Liver (tissue), 3 donors: ENCODE data around the gene THRB.

ENCODE experiments used
- GABPA ChIP-seq, 2 donors: IDR thresholded peaks in 1 of 2; conservative IDR thresholded peaks in 1 of 2; 2 replicates each; pipeline ENCODE4 v1.6.1; 2016; ENCODE audit warnings: antibody characterized with exemption in 2 of 2, mild to moderate bottlenecking in 1 of 2, moderate library complexity in 1 of 2
- RAD21 ChIP-seq, 2 donors: IDR thresholded peaks; 2 replicates each; pipeline ENCODE4 v1.6.1; 2016; ENCODE audit warnings: antibody characterized with exemption in 2 of 2, mild to moderate bottlenecking in 2 of 2
- RXRA ChIP-seq, 2 donors: IDR thresholded peaks; 2 replicates each; pipeline ENCODE4 v1.6.1; 2017 to 2018; ENCODE audit warnings: antibody characterized with exemption in 2 of 2, mild to moderate bottlenecking in 1 of 2
- SP1 ChIP-seq: IDR thresholded peaks from 2 replicates; pipeline ENCODE4 v1.6.1; 2018; ENCODE audit warnings: antibody characterized with exemption, mild to moderate bottlenecking
- YY1 ChIP-seq: IDR thresholded peaks from 2 replicates; pipeline ENCODE4 v1.6.1; 2016; ENCODE audit warnings: antibody characterized with exemption, mild to moderate bottlenecking
- TF ChIP-seq, protein P1 (sequence below): fragments of 150-350 bp; IDR thresholded peaks from 2 replicates; pipeline ENCODE4 v1.5.1; 2017; ENCODE audit warnings: improper control_type of control experiment, low read depth, low read length; ENCODE audit not compliant: missing input control
- TF ChIP-seq, protein P2 (sequence below): IDR thresholded peaks from 2 replicates; pipeline ENCODE4 v1.6.1; 2016; ENCODE audit warnings: antibody characterized with exemption
- donor health status: healthy.
- donor health status: healthy.

DNA sequence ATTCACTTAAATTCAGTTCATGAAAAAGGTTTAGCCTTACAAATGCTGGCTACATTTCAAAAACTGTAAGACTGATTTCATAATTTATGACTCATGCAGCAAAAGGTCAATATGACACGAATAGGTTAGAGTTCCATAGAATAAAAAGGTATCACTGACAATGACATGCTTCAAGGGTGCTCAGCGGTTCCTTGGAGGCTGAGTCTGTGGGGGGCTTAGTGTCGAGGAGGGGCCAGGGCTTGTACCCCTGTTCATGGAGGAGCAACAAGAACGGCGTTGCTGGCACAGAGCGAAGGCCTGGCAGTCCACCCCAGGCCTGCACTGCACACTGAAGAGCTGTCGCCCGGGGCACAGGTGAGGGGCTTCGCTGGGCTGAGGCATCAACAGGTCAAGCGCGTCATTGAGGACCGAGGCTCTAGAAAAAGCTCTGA lies 375.3 kb downstream of the THRB start:
- TF ChIP-seq YY1: no peak
- TF ChIP-seq GABPA (IDR thresholded peaks at IDR 0.05 in 1 of 2, conservative IDR thresholded peaks at IDR 0.05 in 1 of 2): no peak
- TF ChIP-seq, protein P1, sequence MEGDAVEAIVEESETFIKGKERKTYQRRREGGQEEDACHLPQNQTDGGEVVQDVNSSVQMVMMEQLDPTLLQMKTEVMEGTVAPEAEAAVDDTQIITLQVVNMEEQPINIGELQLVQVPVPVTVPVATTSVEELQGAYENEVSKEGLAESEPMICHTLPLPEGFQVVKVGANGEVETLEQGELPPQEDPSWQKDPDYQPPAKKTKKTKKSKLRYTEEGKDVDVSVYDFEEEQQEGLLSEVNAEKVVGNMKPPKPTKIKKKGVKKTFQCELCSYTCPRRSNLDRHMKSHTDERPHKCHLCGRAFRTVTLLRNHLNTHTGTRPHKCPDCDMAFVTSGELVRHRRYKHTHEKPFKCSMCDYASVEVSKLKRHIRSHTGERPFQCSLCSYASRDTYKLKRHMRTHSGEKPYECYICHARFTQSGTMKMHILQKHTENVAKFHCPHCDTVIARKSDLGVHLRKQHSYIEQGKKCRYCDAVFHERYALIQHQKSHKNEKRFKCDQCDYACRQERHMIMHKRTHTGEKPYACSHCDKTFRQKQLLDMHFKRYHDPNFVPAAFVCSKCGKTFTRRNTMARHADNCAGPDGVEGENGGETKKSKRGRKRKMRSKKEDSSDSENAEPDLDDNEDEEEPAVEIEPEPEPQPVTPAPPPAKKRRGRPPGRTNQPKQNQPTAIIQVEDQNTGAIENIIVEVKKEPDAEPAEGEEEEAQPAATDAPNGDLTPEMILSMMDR: no peak
- TF ChIP-seq RXRA (IDR thresholded peaks at IDR 0.05): no peak
- TF ChIP-seq, protein P2, sequence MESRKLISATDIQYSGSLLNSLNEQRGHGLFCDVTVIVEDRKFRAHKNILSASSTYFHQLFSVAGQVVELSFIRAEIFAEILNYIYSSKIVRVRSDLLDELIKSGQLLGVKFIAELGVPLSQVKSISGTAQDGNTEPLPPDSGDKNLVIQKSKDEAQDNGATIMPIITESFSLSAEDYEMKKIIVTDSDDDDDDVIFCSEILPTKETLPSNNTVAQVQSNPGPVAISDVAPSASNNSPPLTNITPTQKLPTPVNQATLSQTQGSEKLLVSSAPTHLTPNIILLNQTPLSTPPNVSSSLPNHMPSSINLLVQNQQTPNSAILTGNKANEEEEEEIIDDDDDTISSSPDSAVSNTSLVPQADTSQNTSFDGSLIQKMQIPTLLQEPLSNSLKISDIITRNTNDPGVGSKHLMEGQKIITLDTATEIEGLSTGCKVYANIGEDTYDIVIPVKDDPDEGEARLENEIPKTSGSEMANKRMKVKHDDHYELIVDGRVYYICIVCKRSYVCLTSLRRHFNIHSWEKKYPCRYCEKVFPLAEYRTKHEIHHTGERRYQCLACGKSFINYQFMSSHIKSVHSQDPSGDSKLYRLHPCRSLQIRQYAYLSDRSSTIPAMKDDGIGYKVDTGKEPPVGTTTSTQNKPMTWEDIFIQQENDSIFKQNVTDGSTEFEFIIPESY: no peak
- no peak for TF ChIP-seq RAD21 (IDR thresholded peaks at IDR 0.05)
- no peak for TF ChIP-seq SP1
